ENCODE measurements around the gene PPP1R12B.
"Not testable (repeated sequence)": the region's sequence is repeated elsewhere in the genome, so short reads cannot be mapped to it uniquely, and the experiment has no call there.

DNA sequence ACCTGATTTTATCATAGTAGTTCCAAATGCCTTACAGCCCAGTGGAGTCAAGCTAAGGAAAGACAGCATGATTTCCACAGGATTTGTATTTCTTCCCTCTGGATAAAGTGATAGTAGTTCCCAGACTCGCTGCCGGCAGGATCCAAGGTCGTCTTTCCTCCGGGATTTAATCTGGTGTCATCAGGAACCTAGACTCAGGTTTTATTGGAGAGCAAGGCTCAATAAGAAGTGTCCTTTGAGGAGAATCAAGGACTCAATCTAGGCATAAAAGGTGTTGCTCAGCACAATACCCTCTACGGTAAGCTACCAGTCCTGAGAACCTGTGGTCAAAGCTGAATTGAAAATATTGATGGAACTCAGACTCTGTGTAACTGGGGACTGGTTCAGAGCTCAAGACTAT is 191.1 kb downstream of the PPP1R12B start:
- TF ChIP-seq, protein P1, sequence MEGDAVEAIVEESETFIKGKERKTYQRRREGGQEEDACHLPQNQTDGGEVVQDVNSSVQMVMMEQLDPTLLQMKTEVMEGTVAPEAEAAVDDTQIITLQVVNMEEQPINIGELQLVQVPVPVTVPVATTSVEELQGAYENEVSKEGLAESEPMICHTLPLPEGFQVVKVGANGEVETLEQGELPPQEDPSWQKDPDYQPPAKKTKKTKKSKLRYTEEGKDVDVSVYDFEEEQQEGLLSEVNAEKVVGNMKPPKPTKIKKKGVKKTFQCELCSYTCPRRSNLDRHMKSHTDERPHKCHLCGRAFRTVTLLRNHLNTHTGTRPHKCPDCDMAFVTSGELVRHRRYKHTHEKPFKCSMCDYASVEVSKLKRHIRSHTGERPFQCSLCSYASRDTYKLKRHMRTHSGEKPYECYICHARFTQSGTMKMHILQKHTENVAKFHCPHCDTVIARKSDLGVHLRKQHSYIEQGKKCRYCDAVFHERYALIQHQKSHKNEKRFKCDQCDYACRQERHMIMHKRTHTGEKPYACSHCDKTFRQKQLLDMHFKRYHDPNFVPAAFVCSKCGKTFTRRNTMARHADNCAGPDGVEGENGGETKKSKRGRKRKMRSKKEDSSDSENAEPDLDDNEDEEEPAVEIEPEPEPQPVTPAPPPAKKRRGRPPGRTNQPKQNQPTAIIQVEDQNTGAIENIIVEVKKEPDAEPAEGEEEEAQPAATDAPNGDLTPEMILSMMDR (IDR thresholded peaks at IDR 0.05; ENCODE audit: low read depth, low read length, missing input control) = not testable (repeated sequence)
- TF ChIP-seq ATF3 (IDR thresholded peaks at IDR 0.05); FOXA1 (IDR thresholded peaks at IDR 0.05); NR2F2 (IDR thresholded peaks at IDR 0.05); JUND (IDR thresholded peaks at IDR 0.05); REST (IDR thresholded peaks at IDR 0.05); GABPA (IDR thresholded peaks at IDR 0.05 in 1 of 2, conservative IDR thresholded peaks at IDR 0.05 in 1 of 2); TAF1 (conservative IDR thresholded peaks at IDR 0.05); RAD21 (IDR thresholded peaks at IDR 0.05); MAX (IDR thresholded peaks at IDR 0.05); HNF4G (IDR thresholded peaks at IDR 0.05): not testable (repeated sequence)

Data from liver (tissue), 3 donors.